ENCODE results near the gene SLC26A8.

The SLC26A8 gene

GRCh38 chr6:36023996-36024795 is at the start of gene SLC26A8:
Gene SLC26A8, minus strand, starts transcription at chr6:36024641. Its CDS starts 4,934 bp downstream, at chr6:36019707.
- DNase-seq (ENCODE audit: low read depth): no peak

DNA sequence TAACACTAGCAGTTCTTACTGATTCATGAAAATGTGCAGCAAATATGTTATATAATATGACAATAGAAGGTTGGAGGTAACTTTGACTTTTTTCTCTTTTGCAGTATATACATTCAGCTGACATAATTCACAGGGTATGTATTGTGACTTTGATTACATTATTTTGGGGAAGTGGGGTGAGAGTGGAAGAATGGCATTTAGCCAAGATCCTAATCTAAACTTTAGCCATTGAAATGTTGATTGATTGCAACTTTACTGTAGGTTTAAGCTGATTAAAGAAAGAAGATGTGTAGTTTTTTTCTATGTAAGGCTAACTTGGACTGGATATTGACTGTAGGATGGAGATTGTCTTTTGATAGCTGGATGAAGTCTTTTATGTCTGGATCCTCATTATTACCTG is 49.1 kb upstream of the SLC26A8 start:
- DNase-seq (ENCODE audit: low read depth): no peak

DNA sequence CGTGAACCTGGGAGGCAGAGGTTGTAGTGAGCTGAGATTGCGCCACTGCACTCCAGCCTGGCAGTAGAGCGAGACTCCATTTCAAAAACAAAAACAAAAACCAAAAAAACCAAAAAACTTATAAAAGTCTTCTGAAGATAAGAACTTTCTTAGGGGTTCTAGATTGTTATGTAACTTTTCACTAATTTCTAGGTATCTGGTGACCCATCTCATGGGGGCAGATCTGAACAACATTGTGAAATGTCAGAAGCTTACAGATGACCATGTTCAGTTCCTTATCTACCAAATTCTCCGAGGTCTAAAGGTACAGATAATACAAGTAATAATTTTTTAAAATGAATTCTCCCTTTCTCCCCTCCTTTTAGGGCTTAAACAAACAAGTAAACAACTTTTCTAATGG is 48.2 kb upstream of the SLC26A8 start:
- no peak for DNase-seq (ENCODE audit: low read depth)

DNA sequence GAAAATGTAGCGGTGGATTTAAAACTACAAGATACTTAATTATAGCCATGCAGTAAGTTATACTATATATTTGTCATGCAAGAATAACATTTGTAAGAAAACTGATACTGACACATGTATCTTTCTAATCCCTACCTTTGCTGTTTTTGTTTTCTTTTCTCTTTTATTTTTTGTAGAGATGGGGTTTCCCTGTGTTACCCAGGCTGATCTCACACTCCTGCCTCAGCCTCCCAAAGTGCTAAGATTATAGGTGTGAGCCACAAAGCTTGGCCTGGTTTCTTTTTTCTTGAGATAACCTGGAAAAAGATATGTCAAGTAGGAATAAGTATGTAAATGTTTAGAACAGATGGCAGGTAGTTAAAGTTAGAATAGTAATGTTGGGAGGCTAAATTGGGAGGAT is 47.3 kb upstream of the SLC26A8 start:
- no peak for DNase-seq (ENCODE audit: low read depth)

GRCh38 chr6:36071281-36071680 is 46.8 kb upstream of the SLC26A8 start:
- DNase-seq (ENCODE audit: low read depth): no peak

GRCh38 chr6:36070252-36070651 is 45.8 kb upstream of the SLC26A8 start:
- DNase-seq (ENCODE audit: low read depth): no peak

DNA sequence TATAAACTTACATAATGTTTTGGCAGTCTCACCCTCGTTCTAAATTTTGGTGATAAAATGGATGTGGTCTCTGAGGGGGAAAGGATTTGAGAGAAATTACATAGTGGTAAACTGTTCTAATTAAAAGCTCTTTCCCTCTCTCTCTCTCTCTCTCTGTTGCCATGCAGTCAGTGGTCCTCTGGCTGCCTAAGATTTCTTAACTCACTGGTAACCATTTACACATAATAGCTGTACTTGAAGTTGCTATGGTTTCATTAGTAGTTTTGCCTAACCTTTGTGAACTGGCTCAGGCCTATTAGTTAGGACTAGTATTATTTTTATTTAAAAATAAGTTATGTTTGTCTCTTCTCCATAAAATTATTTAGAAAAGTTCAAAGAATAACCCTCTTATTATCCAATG is 45.1 kb upstream of the SLC26A8 start:
- no peak for DNase-seq (ENCODE audit: low read depth)

- no peak for DNase-seq (ENCODE audit: low read depth)
Measured at GRCh38 chr6:36068586-36068985, 44.1 kb upstream of the SLC26A8 start.

DNA sequence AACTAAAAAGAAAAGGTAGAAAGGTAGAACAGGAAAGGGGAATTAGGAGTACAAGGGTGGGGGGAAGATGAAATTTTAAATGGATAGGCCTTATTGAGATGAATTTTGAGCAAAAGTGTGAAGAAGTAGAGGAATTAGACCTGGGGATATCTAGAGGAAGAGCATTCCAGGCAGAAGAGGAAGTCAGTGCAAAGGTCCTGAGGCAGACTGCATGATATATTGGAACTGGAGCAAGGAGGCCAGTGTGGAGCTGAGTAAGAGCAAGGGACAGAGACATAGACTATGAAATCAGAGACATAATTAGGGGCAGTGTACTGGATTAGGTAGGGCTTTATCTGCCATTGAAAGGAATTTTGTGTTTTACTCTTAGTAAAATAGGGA is 43.6 kb upstream of the SLC26A8 start:
- DNase-seq (ENCODE audit: low read depth): no peak

- DNase-seq (ENCODE audit: low read depth): no peak
Measured at GRCh38 chr6:36067374-36068011, 43.1 kb upstream of the SLC26A8 start.

- no peak for DNase-seq (ENCODE audit: low read depth)
Measured at GRCh38 chr6:36066817-36067216, 42.4 kb upstream of the SLC26A8 start.

GRCh38 chr6:36065916-36066315 is 41.5 kb upstream of the SLC26A8 start:
- DNase-seq (ENCODE audit: low read depth): no peak

DNA sequence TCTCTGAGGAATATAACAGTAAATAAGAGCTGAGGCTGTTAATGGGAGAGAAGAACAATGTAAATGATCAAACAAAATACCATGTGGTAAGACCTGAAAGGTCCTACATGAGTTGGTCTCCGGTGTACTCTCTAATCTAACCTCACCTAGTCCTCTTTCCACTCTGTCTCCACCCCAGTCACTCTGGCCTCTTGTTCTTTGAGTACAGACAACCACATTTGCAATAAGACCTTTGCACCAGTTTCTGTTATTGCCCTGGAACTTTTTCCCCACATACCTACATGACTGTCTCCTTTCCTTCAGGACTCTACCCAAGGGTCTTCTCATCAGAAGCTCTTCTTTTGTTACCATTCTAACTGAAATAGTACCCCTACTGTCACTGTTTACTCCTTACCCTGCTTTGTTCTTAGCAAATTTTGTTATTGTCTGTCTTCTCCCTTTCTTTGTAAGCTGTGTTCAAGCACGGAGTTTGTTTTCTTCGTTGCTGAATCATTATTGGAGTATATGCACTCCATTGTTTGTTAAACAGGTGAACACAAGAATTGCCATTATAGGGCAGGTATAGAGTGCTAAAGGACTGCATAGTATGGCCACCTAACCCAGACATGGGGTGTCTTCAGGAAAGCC is 40.4 kb upstream of the SLC26A8 start:
- DNase-seq (ENCODE audit: low read depth): no peak

DNA sequence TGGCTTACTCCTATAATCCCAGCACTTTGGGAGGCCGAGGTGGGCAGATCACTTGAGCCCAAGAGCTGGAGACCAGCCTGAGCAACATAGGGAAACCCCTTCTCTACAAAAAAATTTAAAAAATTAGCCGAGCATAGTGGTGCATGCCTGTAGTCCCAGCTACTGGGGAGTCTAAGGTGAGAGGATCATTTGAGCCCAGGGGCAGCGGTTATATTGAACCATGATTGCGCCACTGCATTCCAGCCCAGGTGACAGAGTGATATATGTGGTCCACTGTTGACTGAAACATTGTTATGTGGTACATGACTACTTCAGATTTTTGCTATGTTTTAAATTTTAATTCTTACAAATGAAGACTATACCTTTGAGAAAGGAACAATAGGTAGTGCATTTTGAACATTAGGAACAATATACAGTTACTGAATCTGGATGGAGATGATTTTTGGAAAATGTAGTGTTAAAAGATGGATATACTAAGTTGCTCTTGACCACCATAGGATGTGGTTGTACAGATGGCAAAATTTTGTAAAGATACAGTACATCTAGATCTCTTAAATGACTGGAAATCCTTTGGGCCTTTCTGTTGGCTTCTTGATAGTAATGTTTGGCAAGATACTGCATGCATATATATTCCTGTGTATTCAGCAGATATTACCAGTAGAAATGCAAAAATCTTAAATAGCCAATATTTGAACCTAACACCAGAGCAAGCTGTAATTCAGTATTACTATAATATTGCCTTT is 39.0 kb upstream of the SLC26A8 start:
- no peak for DNase-seq (ENCODE audit: low read depth)

GRCh38 chr6:36062247-36062646 is 37.8 kb upstream of the SLC26A8 start:
- no peak for DNase-seq (ENCODE audit: low read depth)

GRCh38 chr6:36061236-36061635 is 36.8 kb upstream of the SLC26A8 start:
- DNase-seq (ENCODE audit: low read depth): no peak

- DNase-seq (ENCODE audit: low read depth): no peak
Measured at GRCh38 chr6:36056178-36056577, 31.7 kb upstream of the SLC26A8 start.

DNA sequence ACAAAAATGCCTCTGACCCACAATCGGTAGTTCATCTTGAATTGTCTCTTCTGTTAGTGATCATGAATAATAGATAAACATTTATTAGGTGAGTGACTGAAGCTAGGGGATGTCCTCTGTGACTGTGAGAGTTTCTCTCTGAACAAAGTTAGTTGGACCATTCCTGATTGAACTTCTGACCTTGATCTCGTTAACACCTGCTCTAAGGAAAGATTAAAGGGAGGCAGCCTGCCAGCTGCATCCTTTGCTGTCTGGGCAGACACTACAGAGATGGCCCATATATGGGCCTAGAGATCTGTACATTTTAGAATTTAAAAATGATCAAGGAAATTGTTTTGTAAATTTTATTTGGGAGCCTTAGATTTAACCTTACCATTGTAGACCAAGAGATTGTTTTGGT is 30.5 kb upstream of the SLC26A8 start:
- DNase-seq (ENCODE audit: low read depth): no peak

DNA sequence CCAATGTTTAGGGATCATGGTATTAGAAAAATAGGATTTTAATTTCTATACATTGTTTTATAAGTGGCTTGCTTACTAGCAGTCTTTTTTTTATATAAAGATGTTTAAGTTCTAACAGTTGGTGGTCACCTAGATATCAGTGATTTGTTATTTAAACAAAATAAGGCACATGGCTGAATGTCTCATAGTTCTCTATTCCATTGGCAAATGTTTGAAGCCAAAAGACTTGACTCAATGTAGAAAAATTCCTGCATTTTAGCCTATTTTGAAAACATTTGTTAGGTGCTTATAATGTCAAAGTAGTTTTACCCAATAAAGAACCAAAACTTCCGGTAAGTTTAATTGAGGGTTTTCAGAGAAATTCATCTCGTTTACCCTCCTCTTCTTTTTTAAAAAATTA is 30.0 kb upstream of the SLC26A8 start:
- no peak for DNase-seq (ENCODE audit: low read depth)

- DNase-seq (ENCODE audit: low read depth): no peak
Measured at GRCh38 chr6:36053878-36054277, 29.4 kb upstream of the SLC26A8 start.

- DNase-seq (ENCODE audit: low read depth): no peak
Measured at GRCh38 chr6:36052097-36052496, 27.7 kb upstream of the SLC26A8 start.

GRCh38 chr6:36050947-36051710 is 26.7 kb upstream of the SLC26A8 start:
- DNase-seq (ENCODE audit: low read depth): no peak

Measured in activated T-helper 9 cell treated with anti-CD3 and anti-CD28 coated beads, Interleukin-2, amount 50 U/mL, for 16 hours (primary cell).